NCI-H2171 (cell line): ENCODE measurements around the gene GBGT1.

ENCODE experiments used
- DNase-seq: peaks from one replicate; lab custom pipeline; 2025; lab: John Stamatoyannopoulos, UW

Gene GBGT1

DNA sequence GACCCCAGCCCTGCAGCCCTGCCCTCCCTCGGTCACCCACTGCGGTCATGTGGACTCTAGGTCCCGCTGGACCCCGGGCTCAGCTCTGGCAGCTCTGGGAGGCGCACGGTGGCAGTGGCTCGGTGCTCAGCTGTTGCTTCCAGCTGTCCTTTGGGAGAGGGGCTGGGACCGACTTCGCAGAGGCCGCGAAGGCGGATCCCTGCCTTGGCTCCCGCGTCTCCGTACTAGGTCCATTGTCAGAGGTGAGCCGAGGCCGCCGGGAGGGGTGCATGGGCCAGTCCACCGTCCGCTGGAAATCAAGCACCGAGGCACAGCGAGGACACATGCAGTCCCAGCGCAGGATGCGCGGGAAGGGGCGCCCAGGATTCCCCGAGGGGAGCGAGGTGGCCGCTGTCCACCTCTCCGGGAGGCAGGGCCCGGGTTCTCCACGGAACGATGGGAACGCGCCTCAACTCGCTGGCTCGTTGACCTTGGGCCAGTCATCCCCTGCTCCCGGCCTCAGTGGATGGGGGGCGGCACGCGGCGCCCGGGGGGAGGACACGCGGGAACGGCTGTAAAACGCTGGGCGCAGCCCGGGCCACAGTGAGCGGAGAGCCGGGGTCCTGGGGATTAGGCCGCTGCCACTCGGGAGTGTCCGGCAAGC lies 732 bp downstream of the GBGT1 start:
- DNase-seq, result no peak

DNA sequence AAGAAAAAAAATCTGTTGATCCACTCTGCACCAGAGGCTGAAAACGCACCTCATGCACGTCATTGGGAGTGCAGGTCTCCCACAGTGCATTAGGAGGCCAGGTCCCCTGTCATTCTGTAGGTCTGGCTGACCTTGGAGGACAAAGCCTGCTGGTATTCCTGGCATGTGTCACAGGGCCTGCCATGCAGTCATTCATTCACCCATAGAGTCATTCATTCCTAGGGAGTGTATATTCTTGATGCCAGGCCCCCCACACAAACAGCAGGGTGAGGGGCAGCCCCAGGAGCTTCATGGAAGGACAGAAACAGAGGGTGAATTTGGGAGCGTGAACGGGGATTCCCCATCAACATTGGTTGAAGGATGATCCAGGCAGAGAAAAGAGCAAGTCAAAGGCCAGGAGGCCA lies 2.2 kb downstream of the GBGT1 start:
- no peak for DNase-seq

DNA sequence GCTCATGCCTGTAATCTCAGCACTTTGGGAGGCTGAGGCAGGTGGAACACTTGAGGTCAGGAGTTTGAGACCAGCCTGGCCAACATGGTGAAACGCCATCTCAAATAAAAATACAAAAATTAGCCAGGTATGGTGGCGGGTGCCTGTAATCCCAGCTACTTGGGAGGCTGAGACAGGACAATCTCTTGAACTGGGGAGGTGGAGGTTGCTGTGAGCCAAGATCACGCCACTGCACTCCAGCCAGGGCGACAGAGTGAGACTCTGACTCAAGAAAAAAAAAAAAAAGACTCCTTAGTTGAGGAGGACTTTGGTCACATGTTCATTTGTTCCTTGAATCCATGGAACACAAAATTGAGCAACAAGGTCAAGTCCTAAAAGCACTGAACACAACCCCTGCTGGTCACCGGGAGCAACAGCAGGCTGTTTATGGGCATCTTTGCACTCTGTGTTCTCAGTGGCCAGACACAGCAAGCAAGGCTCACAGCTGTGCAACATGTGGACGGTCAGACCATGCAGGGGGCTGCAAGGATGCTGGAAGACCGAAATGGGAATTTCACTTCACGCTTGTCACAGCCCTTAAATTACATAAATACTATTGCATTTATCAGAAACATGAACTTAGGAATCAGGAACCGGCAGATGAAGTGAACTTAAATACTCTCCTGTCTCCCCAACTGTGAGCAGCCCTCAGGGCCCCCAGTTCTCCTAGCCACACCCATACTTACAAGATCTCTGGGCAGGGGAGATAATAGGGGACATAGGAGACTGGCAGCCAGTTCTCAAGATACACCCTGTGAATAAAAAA lies 2.8 kb downstream of the GBGT1 start:
- peak; percentile 34 for DNase-seq

GRCh38 chr9:133158695-133159094 lies 5.0 kb downstream of the GBGT1 start:
- DNase-seq, result no peak

DNA sequence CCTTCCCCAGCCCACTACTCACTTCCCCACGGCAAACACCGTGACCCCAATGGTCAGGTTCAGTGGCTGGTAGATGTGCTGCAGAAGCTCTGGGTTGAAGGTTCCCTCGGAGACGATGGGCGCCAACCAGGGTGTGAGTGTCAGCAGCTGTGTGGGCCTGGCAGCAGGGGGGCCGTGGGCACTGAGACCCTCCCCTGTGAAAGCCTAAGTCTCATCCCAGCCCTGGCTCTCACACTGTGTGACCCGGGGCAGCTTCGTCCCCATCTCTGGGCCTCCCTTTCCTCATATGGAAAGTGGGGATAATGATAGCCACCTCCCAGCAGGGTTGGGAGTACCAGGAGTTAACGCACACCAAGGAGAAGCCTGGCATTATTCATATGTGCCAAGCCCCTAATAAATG lies 8.6 kb downstream of the GBGT1 start:
- DNase-seq, result no peak

DNA sequence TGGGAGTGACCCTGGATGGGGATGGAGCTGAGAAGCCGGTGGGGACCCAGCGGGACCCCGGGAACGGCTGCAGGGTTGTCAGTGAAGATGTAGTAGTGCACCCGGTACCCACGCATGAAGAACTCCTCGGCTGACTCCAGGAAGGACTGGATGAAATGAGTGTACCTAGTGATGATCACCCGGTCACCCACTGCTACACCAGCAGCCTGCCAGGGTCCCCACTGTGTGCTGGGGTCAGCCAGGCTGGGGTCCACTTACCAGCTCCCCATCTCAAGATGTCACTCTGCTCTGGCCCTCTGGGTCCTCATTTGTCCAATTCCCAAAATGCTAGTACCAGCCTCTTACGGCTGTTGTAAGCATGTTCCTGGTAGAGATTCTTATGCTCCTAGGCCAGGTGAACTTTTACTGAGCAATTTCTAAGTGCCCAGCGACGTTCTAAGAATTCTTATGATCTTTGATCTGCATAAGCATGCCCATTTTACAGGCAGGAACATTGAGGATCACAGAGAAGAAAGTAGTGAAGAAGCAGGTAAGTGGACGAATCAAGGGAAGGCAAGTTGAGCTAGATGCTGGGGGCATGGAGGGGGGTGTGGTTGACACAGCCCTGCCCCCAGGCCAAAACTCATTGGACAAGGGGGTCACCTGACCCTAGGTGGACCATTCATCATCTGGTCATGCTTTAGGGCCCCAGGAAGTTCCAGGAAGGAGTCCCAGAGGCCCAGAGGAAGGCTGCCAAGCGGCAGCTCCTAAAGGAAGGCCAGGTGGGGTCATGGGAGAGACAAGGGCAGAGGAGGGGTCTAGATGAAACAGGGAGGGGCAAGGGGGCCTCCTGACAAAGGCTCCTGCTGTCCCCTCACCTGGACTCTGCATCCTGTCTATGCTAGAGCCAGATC lies 9.4 kb downstream of the GBGT1 start:
- DNase-seq, result no peak

DNA sequence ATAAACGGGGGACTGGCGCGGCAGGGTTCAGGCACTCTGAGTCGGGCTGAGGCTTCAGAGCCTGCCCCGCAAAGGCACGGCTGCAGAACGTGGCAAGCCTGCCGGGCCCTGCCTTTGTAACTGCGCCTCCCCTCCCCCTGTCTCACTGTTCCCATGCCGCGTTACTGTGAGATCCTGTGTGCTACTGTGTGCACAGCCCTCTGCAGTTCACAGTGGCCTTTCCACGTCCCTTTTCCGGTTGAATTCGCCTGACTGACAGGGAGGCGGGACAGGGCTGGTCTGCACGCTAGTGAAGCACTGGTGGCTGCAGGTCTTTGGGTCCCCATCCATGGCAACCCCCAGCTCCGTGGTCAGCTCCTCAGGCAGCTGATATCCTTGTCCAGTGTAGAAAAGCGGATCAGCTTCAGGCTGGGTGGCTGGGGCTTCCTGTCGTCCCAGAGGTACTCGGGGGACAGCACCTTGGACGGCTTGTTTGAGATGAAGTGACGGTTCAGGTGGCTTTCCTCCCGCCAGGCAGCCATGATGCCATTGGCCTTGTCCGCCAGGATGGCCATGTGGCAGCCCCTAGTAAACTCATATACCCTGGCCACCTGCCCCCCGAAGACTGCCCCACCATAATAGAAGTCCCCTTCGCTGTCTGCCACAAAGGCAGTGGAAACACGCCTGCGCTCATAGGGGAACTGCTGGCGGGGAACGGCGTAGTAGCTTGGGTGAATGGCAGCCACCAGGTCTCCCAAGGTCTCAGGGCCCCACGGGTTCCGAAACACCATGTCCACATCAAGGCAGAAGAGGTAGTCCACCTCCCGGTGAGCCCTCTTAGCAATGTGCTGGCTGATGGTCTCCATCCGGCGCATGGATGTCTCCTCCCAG lies 10.3 kb downstream of the GBGT1 start:
- DNase-seq, result no peak

- DNase-seq, result no peak
Measured at GRCh38 chr9:133151601-133152525, 11.9 kb downstream of the GBGT1 start.

GRCh38 chr9:133151041-133151440 lies 12.7 kb downstream of the GBGT1 start:
- no peak for DNase-seq

DNA sequence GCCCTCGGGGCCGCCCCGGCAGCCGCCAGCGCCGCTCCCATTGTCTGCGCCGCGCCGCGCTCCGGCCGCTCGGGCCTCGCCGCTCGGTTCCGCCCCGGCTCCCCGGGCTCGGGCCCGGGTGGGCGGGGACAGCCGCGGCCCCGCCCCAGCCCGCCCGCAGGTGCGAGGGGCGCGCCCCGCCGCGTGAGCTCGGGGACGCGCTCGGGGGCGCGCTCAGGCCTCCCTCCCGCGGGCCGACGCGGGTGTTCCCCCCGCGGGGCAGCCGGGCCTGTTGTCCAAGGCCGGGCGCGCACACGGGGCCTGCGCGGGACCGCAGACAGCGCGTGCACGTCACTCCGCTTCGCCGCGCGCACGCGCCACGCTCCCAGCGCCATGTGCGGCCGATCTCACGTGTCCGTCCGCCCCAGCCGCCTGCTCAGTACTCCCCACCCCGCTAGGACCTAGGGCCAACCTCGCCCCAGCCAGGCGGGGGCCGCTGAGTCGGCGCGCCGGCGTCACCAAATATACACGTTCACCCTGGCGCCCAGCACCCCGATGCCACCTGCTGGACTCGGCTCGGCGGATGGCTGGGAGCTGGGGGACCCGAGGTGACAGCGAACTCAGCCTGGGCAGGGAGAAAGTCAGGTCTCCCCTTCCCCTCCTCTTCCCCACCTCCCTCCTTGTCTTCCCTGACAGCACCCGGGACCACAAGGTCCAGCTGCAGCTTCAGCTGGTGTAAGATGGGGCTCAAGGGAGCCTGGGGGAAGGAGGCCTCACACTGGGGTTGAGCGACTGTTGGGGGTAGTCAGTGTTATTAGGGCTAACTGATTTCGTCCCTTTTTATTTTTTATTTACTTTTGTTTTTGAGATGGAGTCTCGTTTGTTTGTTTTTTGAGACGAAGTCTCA lies 14.3 kb downstream of the GBGT1 start:
- peak; percentile 99 for DNase-seq

- peak; percentile 65 for DNase-seq
Measured at GRCh38 chr9:133148199-133149129, 15.2 kb downstream of the GBGT1 start.

DNA sequence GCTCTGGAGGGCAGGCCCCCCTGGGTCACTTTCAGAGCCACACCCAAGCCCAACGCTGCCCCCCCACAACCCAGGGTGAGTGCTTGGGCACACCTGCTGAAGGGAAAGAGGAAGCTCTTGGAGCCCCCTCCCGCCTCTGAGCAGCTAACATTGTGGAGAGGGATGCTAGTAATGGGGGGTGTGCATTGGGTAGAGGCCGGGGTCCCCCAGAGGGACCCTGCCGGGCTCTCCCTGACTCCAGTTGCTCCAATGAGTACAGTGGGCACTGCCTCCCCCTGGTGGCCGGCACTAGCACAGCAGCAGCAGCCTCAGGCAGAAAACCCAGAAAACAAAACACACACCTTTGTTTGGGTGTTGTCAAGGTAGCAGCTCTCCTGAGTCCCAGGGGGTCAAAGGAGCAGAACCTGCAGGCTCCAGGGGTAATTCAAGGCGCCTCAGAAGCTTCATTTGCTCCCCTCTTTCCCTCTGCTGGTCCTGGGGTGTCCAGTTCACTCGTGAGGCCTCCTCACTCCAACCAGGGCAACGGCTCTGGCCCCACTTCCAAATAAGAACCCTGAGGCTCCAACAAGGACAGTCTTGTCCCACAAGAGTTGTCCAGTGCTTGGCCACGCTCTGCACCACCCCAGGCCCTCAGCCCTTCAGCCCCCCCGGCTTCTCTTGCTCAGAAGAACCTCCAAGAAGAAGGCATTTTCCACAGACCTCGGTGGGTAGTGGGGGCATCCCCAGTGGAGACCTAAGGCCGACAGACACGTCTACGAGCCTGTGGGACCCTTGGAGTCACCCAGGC lies 16.1 kb downstream of the GBGT1 start:
- DNase-seq, result peak; percentile 85

GRCh38 chr9:133146746-133147411 lies 16.8 kb downstream of the GBGT1 start:
- no peak for DNase-seq

DNA sequence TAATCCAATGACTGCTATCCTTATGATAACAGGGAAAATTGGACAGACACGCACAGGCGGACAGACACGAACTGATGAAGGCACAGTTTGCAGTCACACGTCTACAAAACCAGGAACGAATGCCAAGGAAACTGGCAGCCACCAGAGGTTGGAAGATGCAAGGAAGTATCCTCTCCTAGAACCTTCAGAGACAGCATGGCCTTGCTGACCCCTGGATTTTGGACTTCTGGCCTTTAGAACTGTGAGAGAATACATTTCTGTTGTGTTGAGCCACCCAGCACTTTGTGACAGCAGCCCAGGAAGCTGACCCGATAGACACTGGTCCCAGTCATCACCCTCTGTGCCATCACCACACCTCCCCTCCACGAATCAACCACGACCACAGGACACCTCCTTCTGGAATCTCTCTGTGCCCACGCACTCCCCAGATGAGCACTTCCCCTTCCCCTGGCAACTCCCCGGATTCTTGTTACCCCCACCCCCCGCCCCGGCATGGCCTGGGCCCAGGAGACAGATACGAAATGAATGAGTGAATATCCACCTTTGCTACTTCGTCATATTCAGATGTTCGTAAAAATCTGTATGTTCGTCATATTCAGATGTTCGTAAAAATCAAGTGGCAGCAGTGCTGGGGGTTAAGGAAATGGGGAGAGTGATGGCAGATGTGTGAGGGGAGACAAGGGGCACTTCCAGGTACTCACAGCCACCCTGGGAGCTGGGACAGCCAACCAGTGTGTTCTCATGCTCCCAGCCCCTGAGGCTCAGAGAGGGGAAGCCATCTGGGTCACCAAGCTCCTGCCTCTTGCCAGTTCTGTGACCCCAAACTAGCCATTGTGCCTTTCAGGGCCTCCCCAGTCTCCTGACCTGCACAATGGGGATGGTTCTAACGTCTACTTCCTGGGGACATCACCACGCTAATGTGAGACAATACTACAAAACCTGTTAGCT lies 18.5 kb downstream of the GBGT1 start:
- DNase-seq, result no peak

GRCh38 chr9:133144142-133144903 lies 19.4 kb downstream of the GBGT1 start:
- DNase-seq, result peak; percentile 72
